ENCODE measurements around the gene VSTM5.
"Not testable (repeated sequence)": the region's sequence is repeated elsewhere in the genome, so short reads cannot be mapped to it uniquely, and the experiment has no call there.

Gene VSTM5

GRCh38 chr11:93850594-93851018 lies at the start of gene VSTM5:
VSTM5 (minus strand) TSS chr11:93850618; CDS start chr11:93850502, 116 bp downstream.
- no peak within 1 kb of the TSS for H3K27ac ChIP-seq
- no peak for TF ChIP-seq ZFX (IDR thresholded peaks at IDR 0.05)
- TF ChIP-seq, protein P1, sequence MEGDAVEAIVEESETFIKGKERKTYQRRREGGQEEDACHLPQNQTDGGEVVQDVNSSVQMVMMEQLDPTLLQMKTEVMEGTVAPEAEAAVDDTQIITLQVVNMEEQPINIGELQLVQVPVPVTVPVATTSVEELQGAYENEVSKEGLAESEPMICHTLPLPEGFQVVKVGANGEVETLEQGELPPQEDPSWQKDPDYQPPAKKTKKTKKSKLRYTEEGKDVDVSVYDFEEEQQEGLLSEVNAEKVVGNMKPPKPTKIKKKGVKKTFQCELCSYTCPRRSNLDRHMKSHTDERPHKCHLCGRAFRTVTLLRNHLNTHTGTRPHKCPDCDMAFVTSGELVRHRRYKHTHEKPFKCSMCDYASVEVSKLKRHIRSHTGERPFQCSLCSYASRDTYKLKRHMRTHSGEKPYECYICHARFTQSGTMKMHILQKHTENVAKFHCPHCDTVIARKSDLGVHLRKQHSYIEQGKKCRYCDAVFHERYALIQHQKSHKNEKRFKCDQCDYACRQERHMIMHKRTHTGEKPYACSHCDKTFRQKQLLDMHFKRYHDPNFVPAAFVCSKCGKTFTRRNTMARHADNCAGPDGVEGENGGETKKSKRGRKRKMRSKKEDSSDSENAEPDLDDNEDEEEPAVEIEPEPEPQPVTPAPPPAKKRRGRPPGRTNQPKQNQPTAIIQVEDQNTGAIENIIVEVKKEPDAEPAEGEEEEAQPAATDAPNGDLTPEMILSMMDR (conservative IDR thresholded peaks at IDR 0.05), result no peak

- H3K27ac ChIP-seq, result no peak overlapping the region
- TF ChIP-seq ZFX (IDR thresholded peaks at IDR 0.05), result no peak
- TF ChIP-seq, protein P1 (conservative IDR thresholded peaks at IDR 0.05), result peak; percentile 86
These were observed 44.9 kb upstream of the VSTM5 start for GRCh38 chr11:93895106-93895862.

DNA sequence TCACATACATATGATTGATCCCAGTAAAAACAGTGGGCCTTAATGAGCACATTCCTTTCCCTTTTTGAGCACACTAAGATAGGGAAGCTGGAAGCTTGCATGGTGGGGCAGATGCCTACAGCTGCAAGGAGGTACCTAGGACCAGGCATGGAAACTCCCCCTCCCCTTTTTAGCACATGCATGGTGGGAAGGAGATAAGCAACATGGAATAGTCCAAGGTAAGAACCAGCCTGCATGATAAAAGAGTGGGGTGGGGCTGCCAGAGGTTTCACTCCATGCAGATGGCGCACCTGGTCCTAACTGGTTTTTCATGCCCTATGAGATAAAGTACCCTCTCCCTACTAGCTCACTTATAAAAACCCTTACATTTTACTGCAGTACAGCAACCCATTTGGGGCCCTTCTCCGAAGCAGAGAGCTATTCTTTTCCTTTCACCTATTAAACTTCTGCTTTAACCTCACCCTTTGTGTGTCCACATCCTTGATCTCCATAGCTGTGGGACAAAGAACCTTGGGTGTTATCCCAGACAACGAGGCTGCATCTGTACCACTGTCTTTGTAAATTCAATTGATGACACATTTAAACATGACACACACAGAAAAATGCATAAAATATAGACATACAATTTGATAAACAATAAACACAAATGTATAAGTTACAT lies 40.1 kb upstream of the VSTM5 start:
- TF ChIP-seq, protein P1 (conservative IDR thresholded peaks at IDR 0.05), result no peak
- TF ChIP-seq ZFX (IDR thresholded peaks at IDR 0.05), result no peak
- no peak overlapping the region for H3K27ac ChIP-seq

- H3K27ac ChIP-seq, result no peak overlapping the region
- no peak for TF ChIP-seq ZFX (IDR thresholded peaks at IDR 0.05)
- TF ChIP-seq, protein P1 (conservative IDR thresholded peaks at IDR 0.05), result no peak
These were observed 36.7 kb upstream of the VSTM5 start for GRCh38 chr11:93887111-93887510.

- not testable (repeated sequence) for H3K27ac ChIP-seq
These were observed 28.7 kb upstream of the VSTM5 start for GRCh38 chr11:93879114-93879513.

GRCh38 chr11:93875637-93876036 lies 25.2 kb upstream of the VSTM5 start:
- no peak overlapping the region for H3K27ac ChIP-seq
- no peak for TF ChIP-seq ZFX (IDR thresholded peaks at IDR 0.05)
- TF ChIP-seq, protein P1 (conservative IDR thresholded peaks at IDR 0.05), result no peak

GRCh38 chr11:93871526-93871925 lies 21.1 kb upstream of the VSTM5 start:
- no peak for TF ChIP-seq ZFX (IDR thresholded peaks at IDR 0.05)
- TF ChIP-seq, protein P1 (conservative IDR thresholded peaks at IDR 0.05), result no peak
- H3K27ac ChIP-seq, result no peak overlapping the region
